ENCODE data around the gene ZNF778. TPM values are rescaled to one million over a fixed set of nuclear protein-coding genes. Genes with fewer than 3 reads are reported as not detected.

Gene ZNF778
- total and polyA plus RNA-seq, 2 of the 13 experiments (the other 11 are each of a cell fraction or from before 2014, with no cell fraction given), result 3.8 to 7.2 TPM

GRCh38 chr16:89191901-89192185, 25.7 kb upstream of the ZNF778 start:
- ChIA-PET CTCF (ENCODE audit: low intra/inter-chr PET ratio, low total read pairs) (no interaction called here), POLR2A (interaction anchor here (1.1 to 3.0 kb wide), 5 partner anchors 9 to 73 kb away, joined by 4 to 44 read pairs (median 6); partner anchors contain the start of genes CDH15, SLC22A31 and ZNF778)
- Histone ChIP-seq H3K79me2 (ENCODE audit: insufficient read depth, low read length) (peaks cover 6% of the 10 kb centered on the region), H3K9me3 (ENCODE audit: low read length) (no peaks in the 10 kb centered on the region), H3K36me3 (replicated peaks in 1 of 2; ENCODE audit: control insufficient read depth in 1 of 2, insufficient read depth in 2 of 2, low read length in 2 of 2) (peaks cover 0 to 3% of the 10 kb centered on the region in 2 experiments; a peak in 1 of 5 replicates), H4K20me1 (ENCODE audit: insufficient read depth, low read length) (peaks cover 31% of the 10 kb centered on the region; the same call in 1 of the 2 replicates), H3K27me3 (ENCODE audit: control insufficient read depth in 1 of 2, insufficient read depth in 2 of 2, low read length in 2 of 2) (no peaks in the 10 kb centered on the region; a peak in 1 of 5 replicates), H2AFZ (ENCODE audit: low read length) (no peak overlapping the region), H3K4me1 (ENCODE audit: insufficient read depth, low read length) (peaks cover 37% of the 10 kb centered on the region), H3K4me2 (ENCODE audit: low read depth, low read length) (peak overlapping the region; percentile 95), H3K4me3 (replicated peaks in 1 of 3; ENCODE audit: insufficient read depth in 1 of 3, low read depth in 2 of 3, low read length in 3 of 3) (peak overlapping the region; percentile 60 to 86 (median 75); a peak in 5 of 6 replicates), H3K27ac (ENCODE audit: extremely low read length, insufficient read depth, low read length) (peak overlapping the region; percentile 99), H3K9ac (ENCODE audit: insufficient read depth, low read depth, low read length) (peak overlapping the region; percentile 97)
- in situ Hi-C loops (cut with HindIII; ENCODE audit: extremely low pct_ligation_motif_present, low pct_unique_long_range_greater_than_20kb) (no loop called here), intact Hi-C loops (cut with micrococcal nuclease; ENCODE audit: unreplicated experiment) (no loop called here)
- FAIRE-seq, result no peak
- no peak for ATAC-seq
- BruUV-seq (replicated peaks), result no TSS peak
- no peak for TF ChIP-seq TBX2 (CRISPR knock-in tag; IDR thresholded peaks at IDR 0.05; ENCODE audit: borderline replicate concordance)
- TF ChIP-seq NR2F6 (IDR thresholded peaks at IDR 0.05), result no peak
- TF ChIP-seq NR2F6 (CRISPR knock-in tag; IDR thresholded peaks at IDR 0.05), result no peak
- 0 out of 2 replicates have a peak, but pooled peaks have one; percentile 13 for TF ChIP-seq ZNF674 (CRISPR knock-in tag; IDR thresholded peaks at IDR 0.05; ENCODE audit: low read depth)
- TF ChIP-seq ZFP1 (CRISPR knock-in tag; IDR thresholded peaks at IDR 0.05), result no peak
- TF ChIP-seq, protein P1, sequence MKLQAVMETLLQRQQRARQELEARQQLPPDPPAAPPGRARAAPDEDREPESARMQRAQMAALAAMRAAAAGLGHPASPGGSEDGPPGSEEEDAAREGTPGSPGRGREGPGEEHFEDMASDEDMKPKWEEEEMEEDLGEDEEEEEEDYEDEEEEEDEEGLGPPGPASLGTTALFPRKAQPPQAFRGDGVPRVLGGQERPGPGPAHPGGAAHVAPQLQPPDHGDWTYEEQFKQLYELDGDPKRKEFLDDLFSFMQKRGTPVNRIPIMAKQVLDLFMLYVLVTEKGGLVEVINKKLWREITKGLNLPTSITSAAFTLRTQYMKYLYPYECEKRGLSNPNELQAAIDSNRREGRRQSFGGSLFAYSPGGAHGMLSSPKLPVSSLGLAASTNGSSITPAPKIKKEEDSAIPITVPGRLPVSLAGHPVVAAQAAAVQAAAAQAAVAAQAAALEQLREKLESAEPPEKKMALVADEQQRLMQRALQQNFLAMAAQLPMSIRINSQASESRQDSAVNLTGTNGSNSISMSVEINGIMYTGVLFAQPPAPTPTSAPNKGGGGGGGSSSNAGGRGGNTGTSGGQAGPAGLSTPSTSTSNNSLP (IDR thresholded peaks at IDR 0.05; ENCODE audit: low read depth, low read length), result no peak
- TF ChIP-seq POGK (CRISPR knock-in tag; conservative IDR thresholded peaks at IDR 0.05), result peak; percentile 1; the same call in 1 of the 2 replicates
- TF ChIP-seq ZNF737 (CRISPR knock-in tag; IDR thresholded peaks at IDR 0.05; ENCODE audit: borderline replicate concordance), result no peak
- TF ChIP-seq CHD4 (IDR thresholded peaks at IDR 0.05; ENCODE audit: borderline replicate concordance, low read length), result no peak
- no peak for TF ChIP-seq RBM39 (IDR thresholded peaks at IDR 0.05; ENCODE audit: low read depth, low read length, poor library complexity, severe bottlenecking)
- 0 out of 2 replicates have a peak, but pooled peaks have one; percentile 16 for TF ChIP-seq ZNF335 (CRISPR knock-in tag; IDR thresholded peaks at IDR 0.05)
- TF ChIP-seq ZNF251 (CRISPR knock-in tag; IDR thresholded peaks at IDR 0.05), result no peak
- no peak for TF ChIP-seq ZNF235 (CRISPR knock-in tag; IDR thresholded peaks at IDR 0.05; ENCODE audit: borderline replicate concordance)
- no peak for TF ChIP-seq KLF13 (CRISPR knock-in tag; IDR thresholded peaks at IDR 0.05)
- 1% methylated on average over 12 of the region's 19 CpGs for WGBS (ENCODE audit: low lambda C conversion rate)
- no peak for DNase-seq (ENCODE audit: low spot score)

All from HepG2 (cell line).